Glomerular visceral epithelial cell (primary cell): Measurements from ENCODE around the gene CAMKK2.
A peak's percentile ranks its signal among the peaks of the same experiment; 100 is the strongest.

ENCODE experiments used
- DNase-seq: peaks from one replicate; pipeline ENCODE4 v3.0.0-alpha.2; 2016; ENCODE audit errors: extremely low spot score

Gene CAMKK2

GRCh38 chr12:121198949-121199348 lies 97.6 kb downstream of the CAMKK2 start:
- DNase-seq = no peak

GRCh38 chr12:121196902-121197301 lies 99.6 kb downstream of the CAMKK2 start:
- DNase-seq = no peak

GRCh38 chr12:121191151-121191550 lies 105.4 kb downstream of the CAMKK2 start:
- no peak for DNase-seq

- DNase-seq = peak; percentile 94
These were observed 105.9 kb downstream of the CAMKK2 start for GRCh38 chr12:121190523-121191031.

DNA sequence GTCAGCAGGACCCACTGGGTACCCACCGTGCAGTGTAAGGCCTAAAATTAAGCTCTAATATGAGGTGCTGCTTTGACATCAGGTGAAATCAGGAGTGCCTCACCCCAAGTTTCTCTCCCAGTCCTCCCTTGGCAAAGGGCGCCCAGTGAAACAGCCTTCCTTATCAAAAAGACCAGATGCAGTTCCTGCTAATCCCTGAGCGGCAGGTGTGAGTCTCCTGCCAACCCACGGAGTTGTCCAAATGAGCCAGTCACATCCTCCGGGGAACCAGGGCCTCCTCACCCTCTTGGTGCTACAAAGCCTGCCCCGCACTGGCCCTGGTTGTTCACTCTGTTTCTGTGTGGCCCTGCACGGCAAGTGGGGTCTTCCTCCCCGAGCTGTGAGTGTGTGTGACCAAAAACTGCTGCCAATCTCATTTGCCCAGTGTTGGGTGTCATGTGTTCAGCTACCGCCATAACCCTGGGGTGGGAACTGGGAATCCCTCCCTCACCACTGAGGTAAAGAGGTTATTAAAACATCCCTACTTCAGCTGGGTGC lies 106.8 kb downstream of the CAMKK2 start:
- peak; percentile 27 for DNase-seq

DNA sequence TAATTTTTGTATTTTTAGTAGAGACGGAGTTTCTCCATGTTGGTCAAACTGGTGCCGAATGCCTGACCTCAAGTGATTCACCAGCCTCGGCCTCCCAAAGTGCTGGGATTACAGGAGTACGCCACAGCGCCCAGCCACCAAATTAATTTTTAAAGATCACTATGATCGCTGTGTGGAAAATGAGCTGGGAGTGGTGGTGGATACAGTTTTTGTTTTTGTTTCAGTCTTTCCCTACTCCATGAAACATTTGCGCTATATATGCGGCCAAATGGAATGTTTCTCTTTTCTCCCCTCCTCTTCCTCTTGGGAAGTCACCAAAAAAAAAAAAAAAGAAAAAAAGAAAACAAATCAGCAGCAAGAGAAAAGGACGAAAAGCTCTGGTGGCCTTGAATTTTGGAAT lies 107.4 kb downstream of the CAMKK2 start:
- DNase-seq = peak; percentile 86

DNA sequence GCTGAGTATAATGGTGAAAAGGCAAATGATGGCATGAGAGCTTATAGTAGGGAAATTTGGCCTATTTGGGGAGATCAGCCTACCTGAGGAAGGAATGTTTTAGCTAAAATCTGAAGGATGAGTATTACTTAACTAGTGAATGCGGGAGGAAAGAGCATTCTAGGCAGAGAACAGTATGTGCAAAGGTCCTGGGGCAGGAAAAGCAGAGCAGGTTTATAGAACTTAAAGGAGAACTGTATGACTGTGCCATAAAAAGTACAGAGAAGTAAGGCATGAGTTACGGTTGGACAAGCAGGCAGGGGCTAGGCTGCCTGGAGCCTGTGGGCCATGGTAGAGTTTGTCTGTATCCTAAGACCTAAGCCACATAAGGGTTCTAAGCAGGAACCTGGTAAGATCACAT lies 108.3 kb downstream of the CAMKK2 start:
- DNase-seq = no peak
